ENCODE data around the gene PTS.

DNA sequence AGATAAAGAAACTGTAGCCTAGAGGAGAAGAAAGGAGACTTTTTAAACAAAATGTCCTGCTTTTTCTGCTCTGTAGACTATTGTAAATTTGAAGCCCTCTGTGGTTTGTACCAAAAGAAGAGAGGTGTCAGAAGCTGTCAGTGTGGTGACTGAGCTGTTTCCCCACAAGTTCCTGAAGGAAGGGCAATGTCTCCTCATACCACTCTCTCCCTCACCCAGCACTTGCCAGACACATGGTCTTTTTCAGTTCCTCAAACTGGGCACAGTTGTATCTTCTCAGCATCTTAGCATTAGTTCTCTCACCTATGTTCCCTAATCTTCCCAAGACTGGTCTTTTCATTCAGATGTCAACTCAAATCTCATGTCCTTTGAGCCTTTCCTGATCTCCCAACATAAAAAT is 46.6 kb upstream of the PTS start:
- TF ChIP-seq, protein P1, sequence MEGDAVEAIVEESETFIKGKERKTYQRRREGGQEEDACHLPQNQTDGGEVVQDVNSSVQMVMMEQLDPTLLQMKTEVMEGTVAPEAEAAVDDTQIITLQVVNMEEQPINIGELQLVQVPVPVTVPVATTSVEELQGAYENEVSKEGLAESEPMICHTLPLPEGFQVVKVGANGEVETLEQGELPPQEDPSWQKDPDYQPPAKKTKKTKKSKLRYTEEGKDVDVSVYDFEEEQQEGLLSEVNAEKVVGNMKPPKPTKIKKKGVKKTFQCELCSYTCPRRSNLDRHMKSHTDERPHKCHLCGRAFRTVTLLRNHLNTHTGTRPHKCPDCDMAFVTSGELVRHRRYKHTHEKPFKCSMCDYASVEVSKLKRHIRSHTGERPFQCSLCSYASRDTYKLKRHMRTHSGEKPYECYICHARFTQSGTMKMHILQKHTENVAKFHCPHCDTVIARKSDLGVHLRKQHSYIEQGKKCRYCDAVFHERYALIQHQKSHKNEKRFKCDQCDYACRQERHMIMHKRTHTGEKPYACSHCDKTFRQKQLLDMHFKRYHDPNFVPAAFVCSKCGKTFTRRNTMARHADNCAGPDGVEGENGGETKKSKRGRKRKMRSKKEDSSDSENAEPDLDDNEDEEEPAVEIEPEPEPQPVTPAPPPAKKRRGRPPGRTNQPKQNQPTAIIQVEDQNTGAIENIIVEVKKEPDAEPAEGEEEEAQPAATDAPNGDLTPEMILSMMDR (IDR thresholded peaks at IDR 0.05): no peak
- TF ChIP-seq EP300 (IDR thresholded peaks at IDR 0.05) (no peak), POLR2A (IDR thresholded peaks at IDR 0.05) (no peak)
